Trophoblast cell (in vitro differentiated cells and primary cell): ENCODE measurements around the gene KCNMA1.
A peak's percentile ranks its signal among the peaks of the same experiment; 100 is the strongest.

ENCODE experiments used
- DNase-seq, 2 donors: peaks; one replicate each; pipeline ENCODE4 v3.0.0-alpha.2; 2016
- H2AFZ ChIP-seq: 2 replicates; pipeline ENCODE4 v1.6.1; 2013; ENCODE audit warnings: low read length, moderate library complexity, mild to moderate bottlenecking; ENCODE audit not compliant: insufficient read depth, poor library complexity
- H2AK5ac ChIP-seq: 2 replicates; pipeline ENCODE4 v1.6.1; 2013; ENCODE audit warnings: mild to moderate bottlenecking, low read length
- H2BK120ac ChIP-seq: 2 replicates; pipeline ENCODE4 v1.6.1; 2013; ENCODE audit warnings: low read length, mild to moderate bottlenecking, moderate library complexity; ENCODE audit not compliant: insufficient read depth, poor library complexity
- H2BK12ac ChIP-seq: 2 replicates; pipeline ENCODE4 v1.6.1; 2013; ENCODE audit warnings: mild to moderate bottlenecking, low read length, moderate library complexity
- H2BK5ac ChIP-seq: 2 replicates; pipeline ENCODE4 v1.6.1; 2013; ENCODE audit warnings: low read length, low read depth, moderate library complexity, mild to moderate bottlenecking; ENCODE audit not compliant: poor library complexity
- H3K14ac ChIP-seq: 2 replicates; pipeline ENCODE4 v1.6.1; 2013; ENCODE audit warnings: mild to moderate bottlenecking, low read length
- H3K18ac ChIP-seq: 2 replicates; pipeline ENCODE4 v1.6.1; 2013; ENCODE audit warnings: mild to moderate bottlenecking, low read length
- H3K23ac ChIP-seq: 2 replicates; pipeline ENCODE4 v1.6.1; 2013; ENCODE audit warnings: low read length
- H3K27ac ChIP-seq: 2 replicates; pipeline ENCODE4 v1.5.1; 2013; ENCODE audit warnings: low read depth, mild to moderate bottlenecking, inconsistent platforms, low read length, moderate library complexity
- H3K27me3 ChIP-seq: 2 replicates; pipeline ENCODE4 v1.6.1; 2013; ENCODE audit warnings: inconsistent platforms, mild to moderate bottlenecking, low read length, moderate library complexity; ENCODE audit not compliant: insufficient read depth
- H3K36me3 ChIP-seq, 2 experiments: 1 replicate in 1 of 2; 2 replicates in 1 of 2; pipeline ENCODE4 v1.6.1; 2013; ENCODE audit warnings: low read length in 2 of 2, mild to moderate bottlenecking in 2 of 2, moderate library complexity in 1 of 2; ENCODE audit not compliant: insufficient read depth in 2 of 2, control insufficient read depth in 1 of 2
- H3K4ac ChIP-seq: 2 replicates; pipeline ENCODE4 v1.6.1; 2013; ENCODE audit warnings: low read depth, mild to moderate bottlenecking, low read length, moderate library complexity
- H3K4me1 ChIP-seq, 2 experiments: 1 replicate in 1 of 2; 2 replicates in 1 of 2; pipeline ENCODE4 v1.6.1; 2013; ENCODE audit warnings: low read length in 2 of 2, mild to moderate bottlenecking in 2 of 2, moderate library complexity in 1 of 2; ENCODE audit not compliant: insufficient read depth in 2 of 2, control insufficient read depth in 1 of 2
- H3K4me2 ChIP-seq: 2 replicates; pipeline ENCODE4 v1.6.1; 2013; ENCODE audit warnings: inconsistent platforms, mild to moderate bottlenecking, low read length, moderate library complexity
- H3K4me3 ChIP-seq: 2 replicates; pipeline ENCODE4 v1.5.1; 2013; ENCODE audit warnings: mild to moderate bottlenecking, low read depth, low read length, inconsistent platforms
- H3K79me1 ChIP-seq: one replicate; pipeline ENCODE4 v1.6.1; 2013; ENCODE audit warnings: low read length
- H3K79me2 ChIP-seq: 2 replicates; pipeline ENCODE4 v1.6.1; 2013; ENCODE audit warnings: low read length, mild to moderate bottlenecking; ENCODE audit not compliant: control insufficient read depth, insufficient read depth, poor library complexity
- H3K9ac ChIP-seq: 2 replicates; pipeline ENCODE4 v1.6.1; 2013; ENCODE audit warnings: mild to moderate bottlenecking, low read length
- H3K9me3 ChIP-seq: 2 replicates; pipeline ENCODE4 v1.6.1; 2013; ENCODE audit warnings: low read depth, mild to moderate bottlenecking, control low read depth, inconsistent platforms, low read length; ENCODE audit not compliant: insufficient read depth
- H4K12ac ChIP-seq: 2 replicates; pipeline ENCODE4 v1.6.1; 2013; ENCODE audit warnings: low read depth, mild to moderate bottlenecking, low read length, moderate library complexity
- H4K8ac ChIP-seq: 2 replicates; pipeline ENCODE4 v1.6.1; 2013; ENCODE audit warnings: low read depth, mild to moderate bottlenecking, low read length, moderate library complexity
- H4K91ac ChIP-seq: one replicate; pipeline ENCODE4 v1.6.1; 2013; ENCODE audit warnings: low read depth, mild to moderate bottlenecking, low read length, moderate library complexity
- WGBS: extraction: QIAGEN DNeasy Blood & Tissue Kit; methylation state at CpG from one replicate; pipeline ENCODE4 v1.1.7; 2013; ENCODE audit warnings: missing lambda C conversion rate; ENCODE audit not compliant: insufficient read length, insufficient coverage; ENCODE audit errors: extremely low coverage; 5-methylcytosine and 5-hydroxymethylcytosine counted together

Gene KCNMA1

DNA sequence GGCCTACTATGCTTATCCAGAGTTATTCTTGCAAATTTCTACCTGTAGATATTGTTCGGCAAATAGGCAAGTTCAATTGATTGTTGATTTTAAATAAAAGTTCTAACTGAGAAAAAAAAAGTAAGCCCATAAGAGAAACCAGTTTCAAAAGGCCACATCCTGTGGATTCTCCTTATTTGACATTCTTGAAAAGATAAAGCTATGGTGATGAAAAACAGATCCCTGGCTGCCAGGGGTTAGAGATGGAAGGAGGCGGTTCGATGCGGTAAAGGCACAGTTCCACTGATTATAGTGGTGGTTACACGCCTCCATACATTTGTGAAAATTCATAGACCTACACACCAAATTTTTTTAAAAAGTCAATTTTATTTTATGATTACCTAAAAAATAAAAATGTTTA is 347.8 kb downstream of the KCNMA1 start:
- Histone ChIP-seq H3K9me3 (no peaks in the 10 kb centered on the region), H3K36me3 (no peaks in the 10 kb centered on the region), H3K27ac (peak overlapping the region; percentile 41), H2AK5ac (no peak overlapping the region), H2BK12ac (no peak overlapping the region), H3K14ac (no peak overlapping the region), H3K18ac (no peak overlapping the region), H3K4me3 (no peak overlapping the region), H3K4me2 (no peak overlapping the region), H3K79me2 (peaks cover 10% of the 10 kb centered on the region), H4K91ac (no peak overlapping the region), H2BK5ac (no peak overlapping the region), H3K23ac (no peak overlapping the region), H2AFZ (no peak overlapping the region), H3K9ac (no peak overlapping the region), H3K4ac (no peak overlapping the region), H3K4me1 (peaks cover 45 to 47% of the 10 kb centered on the region in 2 experiments), H2BK120ac (no peak overlapping the region), H3K79me1 (peaks cover 60% of the 10 kb centered on the region), H4K8ac (no peak overlapping the region), H3K27me3 (no peaks in the 10 kb centered on the region), H4K12ac (no peak overlapping the region)
- DNase-seq: no peak
- no CpG with 5 or more reads among the region's 5 CpGs for WGBS

DNA sequence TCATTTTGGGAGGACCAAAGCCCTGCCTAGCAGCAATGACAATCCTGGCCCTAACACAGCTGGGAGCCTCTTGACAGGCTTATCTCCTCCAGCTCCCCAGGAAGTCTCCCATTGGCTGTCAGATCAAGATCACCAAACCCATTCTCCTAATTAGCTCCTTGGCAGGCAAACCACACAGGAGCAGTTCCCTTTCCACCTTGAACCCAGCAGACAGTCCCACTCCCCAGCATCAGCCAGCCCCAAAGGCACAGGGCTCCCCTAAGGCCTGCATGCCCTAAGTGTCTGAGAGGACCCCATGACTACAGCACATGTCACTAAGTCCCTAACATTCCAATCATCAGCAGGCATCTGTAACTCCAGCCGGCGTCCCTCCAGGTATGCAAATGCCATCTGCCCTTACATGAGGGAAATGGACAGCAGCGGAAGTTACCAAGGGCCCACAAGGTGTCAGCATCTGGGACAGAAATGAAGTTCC is 348.5 kb downstream of the KCNMA1 start:
- Histone ChIP-seq H3K4me1 (peaks cover 40 to 44% of the 10 kb centered on the region in 2 experiments), H3K14ac (peak overlapping the region; percentile 61), H4K12ac (peak overlapping the region; percentile 1), H2AK5ac (peak overlapping the region; percentile 16), H3K23ac (no peak overlapping the region), H3K9ac (no peak overlapping the region), H3K36me3 (no peaks in the 10 kb centered on the region), H2AFZ (peak overlapping the region; percentile 13), H3K18ac (peak overlapping the region; percentile 23), H2BK5ac (peak overlapping the region; percentile 67), H3K4me3 (no peak overlapping the region), H3K27ac (peak overlapping the region; percentile 88), H4K91ac (peak overlapping the region; percentile 87), H3K4ac (peak overlapping the region; percentile 32), H4K8ac (peak overlapping the region; percentile 66), H2BK120ac (peak overlapping the region; percentile 74), H3K27me3 (no peaks in the 10 kb centered on the region), H3K79me2 (peaks cover 10% of the 10 kb centered on the region), H3K79me1 (peaks cover 57% of the 10 kb centered on the region), H2BK12ac (peak overlapping the region; percentile 70), H3K4me2 (no peak overlapping the region), H3K9me3 (no peaks in the 10 kb centered on the region)
- no peak for DNase-seq
- no CpG with 5 or more reads among the region's 3 CpGs for WGBS

DNA sequence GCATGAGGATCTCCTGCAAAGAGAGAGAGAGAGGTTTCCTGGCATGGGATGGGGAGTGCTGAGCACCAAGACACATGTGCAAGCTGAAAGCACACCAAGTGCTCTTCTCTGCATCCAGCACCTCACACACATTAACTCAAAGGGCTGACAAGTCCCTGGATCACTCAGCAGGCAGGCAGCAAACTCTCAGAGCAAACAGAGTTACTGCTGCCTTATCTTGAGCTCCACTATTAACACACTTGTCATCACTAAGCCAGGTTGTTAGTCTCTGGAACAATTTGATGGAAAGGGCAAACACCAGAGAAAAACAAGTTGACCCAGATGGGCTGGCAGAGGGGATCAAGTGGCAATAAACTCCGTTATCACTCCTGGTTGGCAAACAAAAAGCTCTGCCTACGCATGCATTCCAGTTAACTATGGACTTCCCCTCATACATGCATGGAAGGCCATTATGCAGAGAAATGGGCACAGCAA is 349.9 kb downstream of the KCNMA1 start:
- Histone ChIP-seq H4K12ac (no peak overlapping the region), H2BK12ac (peak overlapping the region; percentile 14), H2BK5ac (no peak overlapping the region), H3K79me1 (peaks cover 52% of the 10 kb centered on the region), H3K18ac (peak overlapping the region; percentile 20), H3K27me3 (no peaks in the 10 kb centered on the region), H3K4me1 (peaks cover 37 to 47% of the 10 kb centered on the region in 2 experiments), H2AK5ac (peak overlapping the region; percentile 13), H4K8ac (peak overlapping the region; percentile 20), H3K14ac (peak overlapping the region; percentile 10), H3K23ac (no peak overlapping the region), H3K4ac (no peak overlapping the region), H3K36me3 (no peaks in the 10 kb centered on the region), H2BK120ac (peak overlapping the region; percentile 54), H3K79me2 (peaks cover 10% of the 10 kb centered on the region), H3K4me2 (no peak overlapping the region), H4K91ac (peak overlapping the region; percentile 62), H3K27ac (peak overlapping the region; percentile 88), H3K9me3 (no peaks in the 10 kb centered on the region), H2AFZ (no peak overlapping the region), H3K4me3 (no peak overlapping the region), H3K9ac (no peak overlapping the region)
- no peak for DNase-seq
- WGBS: no CpG with 5 or more reads among the region's 2 CpGs

DNA sequence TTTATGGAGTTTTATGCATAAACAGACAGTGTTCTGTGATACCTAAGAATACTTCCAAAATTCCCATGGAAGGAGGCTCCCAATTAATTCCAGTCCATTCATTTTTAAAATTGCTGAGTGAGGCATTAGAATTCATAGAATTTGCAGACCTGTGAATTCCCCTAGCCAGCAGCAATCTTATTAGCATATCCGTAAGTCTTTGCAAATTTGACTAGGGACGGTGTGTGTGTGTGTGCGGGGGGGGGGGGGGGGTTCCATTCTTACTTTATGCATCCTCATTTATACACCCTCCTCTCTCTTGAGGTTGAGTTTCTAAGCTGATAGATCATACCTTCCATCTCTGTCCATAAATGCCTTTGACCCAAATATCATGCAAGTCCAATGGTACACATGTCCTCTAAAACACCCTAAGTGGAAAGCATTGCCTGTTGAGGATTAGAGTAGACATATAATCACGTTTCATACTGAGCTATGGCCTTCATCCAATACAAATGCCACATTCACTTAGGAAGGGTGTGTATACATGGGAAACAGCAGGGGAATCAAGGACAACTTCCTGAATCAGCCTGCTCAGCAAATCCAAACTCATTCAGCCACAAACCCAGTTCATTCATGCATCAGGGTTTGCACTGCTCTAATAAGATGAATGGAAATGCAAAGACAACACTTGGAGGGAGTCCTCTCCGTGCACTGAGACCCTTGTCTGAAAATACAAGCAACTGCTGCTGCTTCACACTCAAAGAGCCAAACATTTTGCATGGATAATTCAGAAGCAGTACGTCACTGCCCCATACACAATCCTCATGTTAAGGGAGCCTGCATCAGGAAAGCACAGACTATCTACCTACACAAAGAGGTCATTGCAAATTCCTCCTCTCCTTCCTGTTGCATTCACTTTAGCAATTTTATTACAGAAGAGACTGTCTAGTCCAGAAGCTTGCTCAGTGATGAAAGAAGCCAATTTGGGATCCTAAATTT is 350.8 kb downstream of the KCNMA1 start:
- H2AFZ ChIP-seq: no peak overlapping the region
- H2AK5ac ChIP-seq: no peak overlapping the region
- H4K91ac ChIP-seq: peak overlapping the region; percentile 16
- H3K9me3 ChIP-seq: no peaks in the 10 kb centered on the region
- H3K9ac ChIP-seq: no peak overlapping the region
- peak overlapping the region; percentile 7 for H3K18ac ChIP-seq
- peak overlapping the region; percentile 9 for H2BK12ac ChIP-seq
- H2BK120ac ChIP-seq: peak overlapping the region; percentile 13
- no peak overlapping the region for H4K12ac ChIP-seq
- H3K14ac ChIP-seq: peak overlapping the region; percentile 49
- H3K4ac ChIP-seq: peak overlapping the region; percentile 1
- H3K79me1 ChIP-seq: peaks cover 51% of the 10 kb centered on the region
- no CpG with 5 or more reads among the region's 6 CpGs for WGBS
- no peak overlapping the region for H3K23ac ChIP-seq
- H2BK5ac ChIP-seq: no peak overlapping the region
- H4K8ac ChIP-seq: peak overlapping the region; percentile 20
- peak; percentile 8 to 59 for DNase-seq
- H3K27me3 ChIP-seq: no peaks in the 10 kb centered on the region
- H3K4me3 ChIP-seq: no peak overlapping the region
- H3K36me3 ChIP-seq: no peaks in the 10 kb centered on the region
- peaks cover 7% of the 10 kb centered on the region for H3K79me2 ChIP-seq
- H3K4me2 ChIP-seq: no peak overlapping the region
- peaks cover 29 to 46% of the 10 kb centered on the region in 2 experiments for H3K4me1 ChIP-seq
- H3K27ac ChIP-seq: peak overlapping the region; percentile 7
